GM18499 (cell line): ENCODE measurements around the gene L2HGDH.
A peak's percentile ranks its signal among the peaks of the same experiment; 100 is the strongest.

ENCODE experiments used
- ATAC-seq: cut with Tn5 transposase; IDR thresholded peaks from one replicate; pipeline ENCODE4 v1.9.1; 2021; ENCODE audit warnings: moderate number of reproducible peaks; ENCODE audit not compliant: insufficient read depth, unreplicated experiment

The L2HGDH gene

GRCh38 chr14:50231475-50232275 lies 80.4 kb downstream of the L2HGDH start, which contains the start of gene SOS2:
TSS of gene SOS2 (minus strand) at chr14:50231578. CDS start at chr14:50231283, 295 bp downstream.
- peak; percentile 52 for ATAC-seq

- peak; percentile 25 for ATAC-seq
These were observed 81.1 kb downstream of the L2HGDH start for GRCh38 chr14:50230701-50231474.

- ATAC-seq: no peak
These were observed 81.7 kb downstream of the L2HGDH start for GRCh38 chr14:50230401-50230700.

- no peak for ATAC-seq
These were observed 82.3 kb downstream of the L2HGDH start for GRCh38 chr14:50229681-50230080.

GRCh38 chr14:50228313-50228712 lies 83.7 kb downstream of the L2HGDH start:
- ATAC-seq: no peak

- ATAC-seq: no peak
These were observed 86.1 kb downstream of the L2HGDH start for GRCh38 chr14:50225974-50226297.

- ATAC-seq: no peak
These were observed 86.7 kb downstream of the L2HGDH start for GRCh38 chr14:50225067-50225973.

- no peak for ATAC-seq
These were observed 89.9 kb downstream of the L2HGDH start for GRCh38 chr14:50222055-50222613.

GRCh38 chr14:50218501-50218900 lies 93.5 kb downstream of the L2HGDH start:
- no peak for ATAC-seq

- ATAC-seq: no peak
These were observed 96.6 kb downstream of the L2HGDH start for GRCh38 chr14:50215416-50215815.

GRCh38 chr14:50213795-50214194 lies 98.2 kb downstream of the L2HGDH start:
- no peak for ATAC-seq

GRCh38 chr14:50212726-50213125 lies 99.3 kb downstream of the L2HGDH start:
- ATAC-seq: no peak

GRCh38 chr14:50210074-50210473 lies 102.0 kb downstream of the L2HGDH start:
- ATAC-seq: no peak

- no peak for ATAC-seq
These were observed 113.5 kb downstream of the L2HGDH start for GRCh38 chr14:50198499-50198898.

- ATAC-seq: no peak
These were observed 120.5 kb downstream of the L2HGDH start for GRCh38 chr14:50191499-50191898.
